ENCODE data around the gene TSPAN7.

The TSPAN7 gene

GRCh38 chrX:38668771-38669170 lies 107.4 kb downstream of the TSPAN7 start:
- no peaks in the 10 kb centered on the region for H3K36me3 Mint-ChIP-seq (ENCODE audit: low read depth)
- no peaks in the 10 kb centered on the region for H3K4me1 Mint-ChIP-seq (ENCODE audit: low read depth)
- no peak overlapping the region for H3K4me3 Mint-ChIP-seq
- H3K27me3 Mint-ChIP-seq (ENCODE audit: low read depth): no peaks in the 10 kb centered on the region
- H3K9me3 Mint-ChIP-seq: no peaks in the 10 kb centered on the region
- no peak overlapping the region for H3K27ac Mint-ChIP-seq

GRCh38 chrX:38669428-38669827 lies 108.1 kb downstream of the TSPAN7 start:
- Mint-ChIP-seq H3K27me3 (ENCODE audit: low read depth) (no peaks in the 10 kb centered on the region), H3K4me1 (ENCODE audit: low read depth) (no peaks in the 10 kb centered on the region), H3K36me3 (ENCODE audit: low read depth) (no peaks in the 10 kb centered on the region), H3K9me3 (no peaks in the 10 kb centered on the region), H3K4me3 (no peak overlapping the region), H3K27ac (no peak overlapping the region)

- Mint-ChIP-seq H3K36me3 (ENCODE audit: low read depth) (no peaks in the 10 kb centered on the region), H3K27me3 (ENCODE audit: low read depth) (no peaks in the 10 kb centered on the region), H3K27ac (no peak overlapping the region), H3K4me1 (ENCODE audit: low read depth) (peaks cover 1% of the 10 kb centered on the region), H3K9me3 (no peaks in the 10 kb centered on the region), H3K4me3 (no peak overlapping the region)
Measured at GRCh38 chrX:38672646-38673045, 111.3 kb downstream of the TSPAN7 start.

- Mint-ChIP-seq H3K9me3 (no peaks in the 10 kb centered on the region), H3K27me3 (ENCODE audit: low read depth) (no peaks in the 10 kb centered on the region), H3K36me3 (ENCODE audit: low read depth) (no peaks in the 10 kb centered on the region), H3K27ac (no peak overlapping the region), H3K4me1 (ENCODE audit: low read depth) (peaks cover 1% of the 10 kb centered on the region), H3K4me3 (no peak overlapping the region)
Measured at GRCh38 chrX:38675856-38676255, 114.5 kb downstream of the TSPAN7 start.

GRCh38 chrX:38678183-38678582 lies 116.8 kb downstream of the TSPAN7 start:
- Mint-ChIP-seq H3K4me1 (ENCODE audit: low read depth) (peaks cover 1% of the 10 kb centered on the region), H3K9me3 (no peaks in the 10 kb centered on the region), H3K36me3 (ENCODE audit: low read depth) (no peaks in the 10 kb centered on the region), H3K4me3 (no peak overlapping the region), H3K27me3 (ENCODE audit: low read depth) (no peaks in the 10 kb centered on the region), H3K27ac (no peak overlapping the region)

GRCh38 chrX:38678821-38679220 lies 117.5 kb downstream of the TSPAN7 start:
- H3K27me3 Mint-ChIP-seq (ENCODE audit: low read depth): no peaks in the 10 kb centered on the region
- no peaks in the 10 kb centered on the region for H3K36me3 Mint-ChIP-seq (ENCODE audit: low read depth)
- H3K4me3 Mint-ChIP-seq: no peak overlapping the region
- H3K9me3 Mint-ChIP-seq: no peaks in the 10 kb centered on the region
- H3K27ac Mint-ChIP-seq: no peak overlapping the region
- H3K4me1 Mint-ChIP-seq (ENCODE audit: low read depth): peaks cover 1% of the 10 kb centered on the region

- no peak overlapping the region for H3K4me3 Mint-ChIP-seq
- H3K36me3 Mint-ChIP-seq (ENCODE audit: low read depth): no peaks in the 10 kb centered on the region
- no peak overlapping the region for H3K27ac Mint-ChIP-seq
- H3K4me1 Mint-ChIP-seq (ENCODE audit: low read depth): peaks cover 1% of the 10 kb centered on the region
- no peaks in the 10 kb centered on the region for H3K9me3 Mint-ChIP-seq
- no peaks in the 10 kb centered on the region for H3K27me3 Mint-ChIP-seq (ENCODE audit: low read depth)
Measured at GRCh38 chrX:38679695-38680094, 118.4 kb downstream of the TSPAN7 start.

- Mint-ChIP-seq H3K4me3 (no peak overlapping the region), H3K27me3 (ENCODE audit: low read depth) (no peaks in the 10 kb centered on the region), H3K27ac (no peak overlapping the region), H3K9me3 (no peaks in the 10 kb centered on the region), H3K4me1 (ENCODE audit: low read depth) (no peaks in the 10 kb centered on the region), H3K36me3 (ENCODE audit: low read depth) (no peaks in the 10 kb centered on the region)
Measured at GRCh38 chrX:38682095-38682494, 120.8 kb downstream of the TSPAN7 start.

- H3K27me3 Mint-ChIP-seq (ENCODE audit: low read depth): no peaks in the 10 kb centered on the region
- H3K4me1 Mint-ChIP-seq (ENCODE audit: low read depth): no peaks in the 10 kb centered on the region
- H3K9me3 Mint-ChIP-seq: peaks cover 5% of the 10 kb centered on the region
- H3K4me3 Mint-ChIP-seq: no peak overlapping the region
- no peak overlapping the region for H3K27ac Mint-ChIP-seq
- H3K36me3 Mint-ChIP-seq (ENCODE audit: low read depth): no peaks in the 10 kb centered on the region
Measured at GRCh38 chrX:38692961-38693360, 131.6 kb downstream of the TSPAN7 start.

- Mint-ChIP-seq H3K4me1 (ENCODE audit: low read depth) (no peaks in the 10 kb centered on the region), H3K4me3 (no peak overlapping the region), H3K27ac (no peak overlapping the region), H3K9me3 (peaks cover 5% of the 10 kb centered on the region), H3K36me3 (ENCODE audit: low read depth) (no peaks in the 10 kb centered on the region), H3K27me3 (ENCODE audit: low read depth) (no peaks in the 10 kb centered on the region)
Measured at GRCh38 chrX:38694394-38694793, 133.1 kb downstream of the TSPAN7 start.

GRCh38 chrX:38697461-38697860 lies 136.1 kb downstream of the TSPAN7 start:
- Mint-ChIP-seq H3K4me1 (ENCODE audit: low read depth) (no peaks in the 10 kb centered on the region), H3K9me3 (peaks cover 1% of the 10 kb centered on the region), H3K27me3 (ENCODE audit: low read depth) (no peaks in the 10 kb centered on the region), H3K4me3 (no peak overlapping the region), H3K36me3 (ENCODE audit: low read depth) (no peaks in the 10 kb centered on the region), H3K27ac (no peak overlapping the region)

GRCh38 chrX:38699121-38699520 lies 137.8 kb downstream of the TSPAN7 start:
- no peak overlapping the region for H3K27ac Mint-ChIP-seq
- no peaks in the 10 kb centered on the region for H3K9me3 Mint-ChIP-seq
- no peaks in the 10 kb centered on the region for H3K27me3 Mint-ChIP-seq (ENCODE audit: low read depth)
- no peaks in the 10 kb centered on the region for H3K36me3 Mint-ChIP-seq (ENCODE audit: low read depth)
- H3K4me3 Mint-ChIP-seq: no peak overlapping the region
- H3K4me1 Mint-ChIP-seq (ENCODE audit: low read depth): no peaks in the 10 kb centered on the region

GRCh38 chrX:38699696-38700095 lies 138.4 kb downstream of the TSPAN7 start:
- no peak overlapping the region for H3K27ac Mint-ChIP-seq
- no peaks in the 10 kb centered on the region for H3K9me3 Mint-ChIP-seq
- H3K4me3 Mint-ChIP-seq: no peak overlapping the region
- peaks cover 3% of the 10 kb centered on the region for H3K4me1 Mint-ChIP-seq (ENCODE audit: low read depth)
- H3K36me3 Mint-ChIP-seq (ENCODE audit: low read depth): no peaks in the 10 kb centered on the region
- no peaks in the 10 kb centered on the region for H3K27me3 Mint-ChIP-seq (ENCODE audit: low read depth)

GRCh38 chrX:38701073-38701472 lies 139.7 kb downstream of the TSPAN7 start:
- no peak overlapping the region for H3K27ac Mint-ChIP-seq
- no peaks in the 10 kb centered on the region for H3K27me3 Mint-ChIP-seq (ENCODE audit: low read depth)
- H3K36me3 Mint-ChIP-seq (ENCODE audit: low read depth): no peaks in the 10 kb centered on the region
- peaks cover 4% of the 10 kb centered on the region for H3K4me1 Mint-ChIP-seq (ENCODE audit: low read depth)
- no peak overlapping the region for H3K4me3 Mint-ChIP-seq
- H3K9me3 Mint-ChIP-seq: no peaks in the 10 kb centered on the region

GRCh38 chrX:38704146-38704882 lies 143.0 kb downstream of the TSPAN7 start:
- Mint-ChIP-seq H3K27ac (peak overlapping the region; percentile 11), H3K4me3 (no peak overlapping the region), H3K36me3 (ENCODE audit: low read depth) (no peaks in the 10 kb centered on the region), H3K4me1 (ENCODE audit: low read depth) (peaks cover 4% of the 10 kb centered on the region), H3K27me3 (ENCODE audit: low read depth) (no peaks in the 10 kb centered on the region), H3K9me3 (no peaks in the 10 kb centered on the region)

- Mint-ChIP-seq H3K9me3 (no peaks in the 10 kb centered on the region), H3K36me3 (ENCODE audit: low read depth) (no peaks in the 10 kb centered on the region), H3K4me3 (no peak overlapping the region), H3K4me1 (ENCODE audit: low read depth) (peaks cover 3% of the 10 kb centered on the region), H3K27me3 (ENCODE audit: low read depth) (no peaks in the 10 kb centered on the region), H3K27ac (no peak overlapping the region)
Measured at GRCh38 chrX:38717871-38718270, 156.5 kb downstream of the TSPAN7 start.

Measured in T-helper 1 cell treated with Interleukin-12 subunit alpha and Interleukin-12 subunit beta and Interleukin-4 antibody, amounts not matched to agents 30 μg/mL and 1 μg/mL, for 36 hours (primary cell).